Aorta (tissue), 5 donors: ENCODE data around the gene TMEM259. TPM values are rescaled to one million over a fixed set of nuclear protein-coding genes. Genes with fewer than 3 reads are reported as not detected.

Experiments
- ATAC-seq: fragments of 200-7000 bp; cut with Tn5 transposase; one replicate; pipeline ENCODE4 v1.9.1; 2022; ENCODE audit warnings: moderate library complexity; ENCODE audit not compliant: low FRiP score
- DNase-seq, 2 donors: peaks; one replicate each; pipeline ENCODE4 v3.0.0-alpha.2; 2020
- H3K27ac ChIP-seq, 2 donors: one replicate each; pipeline ENCODE4 v1.5.1; 2013; ENCODE audit warnings: low read length in 2 of 2, mild to moderate bottlenecking in 2 of 2, moderate library complexity in 2 of 2, control low read depth in 1 of 2, inconsistent platforms in 1 of 2, low read depth in 1 of 2
- H3K27me3 ChIP-seq, 2 donors: one replicate each; pipeline ENCODE4 v1.6.1; 2013; ENCODE audit warnings: control low read depth in 1 of 2, low read length in 1 of 2, mild to moderate bottlenecking in 1 of 2, moderate library complexity in 1 of 2; ENCODE audit not compliant: insufficient read depth in 2 of 2, control insufficient read depth in 1 of 2
- H3K36me3 ChIP-seq, 2 donors: one replicate each; pipeline ENCODE4 v1.6.1; 2013; ENCODE audit warnings: control low read depth in 1 of 2, low read length in 1 of 2, mild to moderate bottlenecking in 1 of 2; ENCODE audit not compliant: insufficient read depth in 2 of 2, control insufficient read depth in 1 of 2
- H3K4me1 ChIP-seq, 2 donors: one replicate each; pipeline ENCODE4 v1.6.1; 2013; ENCODE audit warnings: low read length in 2 of 2, control low read depth in 1 of 2, mild to moderate bottlenecking in 1 of 2, moderate library complexity in 1 of 2; ENCODE audit not compliant: insufficient read depth in 2 of 2, control insufficient read depth in 1 of 2
- H3K4me3 ChIP-seq, 2 donors: one replicate each; pipeline ENCODE4 v1.5.1; 2013; ENCODE audit warnings: low read length in 2 of 2, control low read depth in 1 of 2, mild to moderate bottlenecking in 1 of 2
- H3K9me3 ChIP-seq: one replicate; pipeline ENCODE4 v1.6.1; 2013; ENCODE audit warnings: mild to moderate bottlenecking, low read length; ENCODE audit not compliant: control insufficient read depth
- WGBS, 2 donors: extraction: QIAGEN DNeasy Blood & Tissue Kit; methylation state at CpG; one replicate each; pipeline ENCODE4 v1.1.7; 2013; 5-methylcytosine and 5-hydroxymethylcytosine counted together
- intact Hi-C, 2 donors: fragments of 100-400 bp; cut with DNase I; formaldehyde crosslinking; loops; one replicate each; pipeline versions ENCODE4 v1.14.2 to v1.15.0; 2022
- polyA plus RNA-seq, 2 donors: library from polyadenylated mRNA; stranded (reverse); fragments of 200-250 nt; gene quantifications; one replicate each; pipeline ENCODE4 v1.2.3, GENCODE V29; 2013
- total RNA-seq, 2 donors: library from RNA; stranded (reverse); fragmentation: NEBNext Ultra II Directional; extraction: Animal tissue kit (Norgen Biotek cat#: 25700); gene quantifications; one replicate each; pipeline ENCODE4 v1.2.1, GENCODE V29; 2021
- donor health status: healthy with polysubstance abuse.
- donor health status: Bipolar disorder and iron deficiency.
- donor health status: DM: no; HTN: no; CAD: no.
- donor health status: DM: no; HTN: no; CAD: no.
- donor health status: DM: yes; HTN: yes; CAD: no.

The TMEM259 gene
- total and polyA plus RNA-seq, 4 donors, result 50.1 to 434 (median 130) TPM

DNA sequence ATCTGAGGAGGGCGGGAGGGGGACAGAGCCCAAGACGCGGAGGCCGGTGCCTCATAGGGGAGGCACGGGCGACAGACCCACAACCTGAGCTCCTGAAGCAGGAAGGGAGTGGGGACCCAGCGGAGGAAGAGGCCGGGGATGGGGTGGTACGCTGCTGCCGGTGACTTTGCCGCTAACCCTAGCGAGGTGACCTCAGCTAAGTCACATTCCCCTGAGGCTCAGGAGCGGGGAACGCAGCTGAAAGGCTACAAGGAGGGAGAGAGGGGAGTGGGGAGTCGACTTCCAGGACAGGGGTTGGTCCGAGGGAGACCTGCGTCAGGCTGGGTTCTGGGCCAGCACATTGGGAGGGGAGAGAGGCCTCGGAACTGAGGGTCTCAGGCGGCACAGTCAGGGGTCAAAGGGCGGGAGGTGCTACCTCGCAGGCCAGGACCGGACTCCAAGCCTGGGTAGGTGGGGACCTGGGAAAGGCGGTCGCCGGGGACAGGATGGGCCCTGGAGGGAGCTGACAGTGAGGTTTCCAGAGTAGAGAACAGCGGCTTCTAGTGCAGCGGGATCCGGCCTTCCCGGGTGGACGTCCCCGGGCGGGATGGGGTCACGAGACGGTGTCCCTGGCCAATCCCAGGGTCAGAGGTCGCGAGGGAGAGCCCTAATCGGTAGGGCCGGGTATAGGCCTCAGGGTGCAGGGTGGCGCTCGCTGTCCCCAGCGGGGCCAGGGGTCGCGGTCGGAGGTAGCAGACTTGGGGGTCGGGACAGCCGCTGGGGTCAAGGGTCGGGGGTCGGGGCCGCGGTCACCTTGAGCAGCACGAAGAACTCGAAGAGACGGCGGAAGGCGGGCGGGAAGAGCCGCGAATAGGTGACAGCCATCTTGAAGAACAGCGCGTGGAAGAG, 699 bp downstream of the TMEM259 start:
- 2 to 3% methylated on average over 59 to 60 of the region's 60 CpGs for WGBS, 2 donors
- intact Hi-C loops, result loop anchor here in 1 of 2 donors (2.0 kb wide), 1 partner anchor 83 kb away; the partner anchor contains the start of gene GPX4

DNA sequence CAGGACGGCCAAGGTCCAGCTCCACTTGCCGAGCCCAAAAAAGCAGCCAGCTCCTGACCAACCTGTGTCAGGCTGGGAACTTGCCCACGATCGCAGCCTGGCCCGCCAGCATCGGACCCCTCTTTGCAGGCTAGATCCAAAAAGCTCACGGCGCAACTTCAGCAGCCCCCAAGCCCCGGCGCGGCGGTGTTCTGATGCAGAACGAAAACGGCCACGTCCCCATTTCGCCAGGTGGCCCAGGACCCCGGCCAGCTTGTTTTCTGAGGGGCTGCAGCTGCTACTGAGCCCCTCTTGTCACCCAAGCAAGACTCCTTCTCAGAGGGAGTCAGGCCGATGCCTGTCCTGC, 1.3 kb downstream of the TMEM259 start:
- intact Hi-C loops, result no loop called here
- 64 to 65% methylated on average over 18 of the region's 18 CpGs for WGBS, 2 donors
- H3K9me3 ChIP-seq, result no peaks in the 10 kb centered on the region
- no peaks in the 10 kb centered on the region for H3K36me3 ChIP-seq
- H3K4me1 ChIP-seq, result no peaks in the 10 kb centered on the region
- ATAC-seq (no peak), DNase-seq (no peak)
- H3K4me3 ChIP-seq, result peak overlapping the region; percentile 36 to 78
- H3K27me3 ChIP-seq, result no peaks in the 10 kb centered on the region
- no peak overlapping the region for H3K27ac ChIP-seq

More for the DNA sequence above, 699 bp downstream of the TMEM259 start:
- H3K4me3 ChIP-seq, result peak overlapping the region; percentile 36 to 78
- DNase-seq (peak in 1 of 2 donors; percentile 72), ATAC-seq (no peak)
- H3K27ac ChIP-seq, result no peak overlapping the region
- H3K4me1 ChIP-seq, result no peaks in the 10 kb centered on the region
- H3K36me3 ChIP-seq, result no peaks in the 10 kb centered on the region
- no peaks in the 10 kb centered on the region for H3K9me3 ChIP-seq
- no peaks in the 10 kb centered on the region for H3K27me3 ChIP-seq

DNA sequence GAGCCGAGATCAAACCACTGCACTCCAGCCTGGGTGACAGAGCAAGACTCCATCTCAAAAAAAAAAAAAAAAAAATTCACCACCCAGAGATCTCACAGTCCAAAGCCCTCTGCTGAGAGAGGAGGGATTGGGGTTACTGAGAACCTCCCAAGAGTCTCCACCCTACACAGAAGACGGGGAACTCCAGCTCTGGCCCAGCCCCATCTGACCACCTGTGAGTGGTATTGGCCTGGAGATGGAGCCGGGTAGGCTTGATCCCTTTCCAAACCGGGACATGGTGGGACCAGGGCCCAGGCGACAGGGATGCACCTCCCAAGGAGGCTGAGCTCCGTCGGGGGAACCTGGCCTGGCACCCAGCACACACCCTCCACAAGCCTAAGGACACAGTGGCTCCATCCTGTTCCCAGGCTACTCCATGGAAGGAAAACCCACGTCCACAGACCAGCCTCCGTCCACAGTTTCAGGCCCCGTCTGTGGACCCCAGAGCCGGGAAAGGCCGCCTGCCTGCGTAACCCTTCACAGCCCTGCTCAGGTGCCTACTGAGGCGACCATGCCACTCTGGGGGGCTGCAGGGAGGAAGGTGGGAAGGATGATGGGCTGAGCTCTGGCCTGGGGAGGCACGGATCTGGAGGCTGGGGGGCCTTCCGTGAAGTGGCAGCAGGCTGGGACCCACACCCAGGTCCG, 1.8 kb downstream of the TMEM259 start:
- Histone ChIP-seq H3K4me1 (no peaks in the 10 kb centered on the region), H3K4me3 (no peak overlapping the region), H3K27me3 (no peaks in the 10 kb centered on the region), H3K36me3 (no peaks in the 10 kb centered on the region), H3K9me3 (no peaks in the 10 kb centered on the region), H3K27ac (no peak overlapping the region)
- WGBS, 2 donors, result 49 to 50% methylated on average over 17 of the region's 17 CpGs
- ATAC-seq (no peak), DNase-seq (no peak)
- intact Hi-C loops, result no loop called here

DNA sequence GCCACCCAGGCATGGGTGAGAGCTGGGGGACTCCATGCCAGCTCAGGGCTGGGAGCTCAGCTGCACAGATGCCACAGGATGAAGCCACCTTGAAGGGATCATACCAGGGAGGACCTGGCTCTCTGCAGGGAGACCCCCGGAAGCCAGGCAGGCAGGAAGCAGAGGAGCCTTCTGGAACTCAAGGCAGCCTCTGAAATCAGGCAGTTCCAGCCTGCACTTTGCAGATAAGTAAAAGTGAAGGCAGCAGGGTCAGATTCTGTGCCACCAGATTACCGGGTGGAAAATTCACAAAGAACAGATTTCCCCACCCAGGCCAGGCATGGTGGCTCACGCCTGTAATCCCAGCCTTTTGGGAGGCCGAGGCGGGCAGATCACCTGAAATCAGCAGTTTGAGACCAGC, 2.5 kb downstream of the TMEM259 start:
- H3K27me3 ChIP-seq, result no peaks in the 10 kb centered on the region
- H3K9me3 ChIP-seq, result no peaks in the 10 kb centered on the region
- WGBS, 2 donors, result 78 to 83% methylated on average over 5 of the region's 5 CpGs
- no peaks in the 10 kb centered on the region for H3K4me1 ChIP-seq
- H3K36me3 ChIP-seq, result no peaks in the 10 kb centered on the region
- DNase-seq (no peak), ATAC-seq (no peak)
- H3K27ac ChIP-seq, result no peak overlapping the region
- H3K4me3 ChIP-seq, result no peak overlapping the region
- intact Hi-C loops, result no loop called here

DNA sequence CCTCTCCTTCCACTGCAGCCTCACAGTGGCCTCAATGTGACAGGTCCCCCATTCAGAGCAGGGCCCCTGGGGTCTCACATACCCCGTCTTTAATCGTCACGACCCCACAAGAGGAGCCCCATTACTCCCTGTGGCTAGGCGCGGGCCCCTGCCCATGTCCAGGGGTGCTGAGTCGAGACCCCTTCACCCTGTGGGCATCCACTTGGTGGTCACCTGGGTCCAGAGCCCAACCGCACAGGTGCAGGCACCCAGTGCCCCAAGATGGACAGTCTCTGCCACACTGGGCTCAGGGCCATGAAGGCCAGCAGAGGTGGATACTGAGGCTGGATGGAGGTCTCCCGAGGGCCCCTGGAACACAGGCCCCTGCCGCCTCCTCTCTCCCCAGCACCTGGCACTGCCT, 3.0 kb downstream of the TMEM259 start:
- no peak overlapping the region for H3K27ac ChIP-seq
- H3K4me1 ChIP-seq, result no peaks in the 10 kb centered on the region
- DNase-seq, result no peak
- intact Hi-C loops, result no loop called here
- H3K36me3 ChIP-seq, result no peaks in the 10 kb centered on the region
- no peak overlapping the region for H3K4me3 ChIP-seq
- no peaks in the 10 kb centered on the region for H3K9me3 ChIP-seq
- 85 to 88% methylated on average over 9 of the region's 9 CpGs for WGBS, 2 donors
- no peaks in the 10 kb centered on the region for H3K27me3 ChIP-seq
- ATAC-seq, result no peak

DNA sequence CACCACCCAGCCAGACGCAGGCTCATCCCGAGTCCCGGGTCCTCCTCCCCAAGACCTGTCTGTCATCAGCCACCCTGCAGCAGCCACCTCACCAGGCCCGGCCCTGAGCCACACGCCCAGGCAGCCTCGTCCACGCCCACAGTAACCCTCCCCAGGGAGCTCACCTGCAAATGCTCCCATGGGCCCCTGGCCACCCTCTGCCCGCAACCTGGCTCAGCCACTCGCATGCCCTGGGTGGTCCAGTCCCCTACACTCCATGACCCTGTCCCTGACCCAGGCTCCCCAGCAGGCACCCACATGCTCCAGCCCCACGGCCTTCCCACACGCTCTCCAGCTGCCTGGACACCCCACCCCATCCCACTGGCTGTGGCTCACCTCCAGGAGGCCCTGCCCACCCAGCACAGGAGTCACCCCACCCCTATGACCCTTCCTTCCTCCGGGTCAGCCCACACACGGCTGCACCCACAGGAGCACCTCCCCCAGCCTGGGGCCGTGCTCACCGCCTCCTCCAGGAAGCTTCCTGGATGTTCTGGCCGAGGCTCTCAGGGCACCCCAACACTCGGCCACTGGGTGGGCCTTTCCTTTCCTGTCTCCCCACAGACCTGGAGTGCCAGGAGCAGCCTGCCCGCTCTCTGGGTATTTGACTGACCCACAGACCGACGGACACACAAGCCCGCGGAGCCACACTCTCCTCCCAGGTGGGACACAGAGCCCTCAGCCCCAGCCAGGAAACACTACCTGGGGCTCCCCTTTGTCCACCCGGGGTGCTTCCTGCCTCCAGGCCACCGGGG, 3.6 kb downstream of the TMEM259 start:
- no peaks in the 10 kb centered on the region for H3K27me3 ChIP-seq
- intact Hi-C loops, result no loop called here
- ATAC-seq (no peak), DNase-seq (no peak)
- H3K4me1 ChIP-seq, result no peaks in the 10 kb centered on the region
- H3K9me3 ChIP-seq, result no peaks in the 10 kb centered on the region
- H3K4me3 ChIP-seq, result no peak overlapping the region
- WGBS, 2 donors, result 67 to 73% methylated on average over 23 to 24 of the region's 24 CpGs
- H3K36me3 ChIP-seq, result no peaks in the 10 kb centered on the region
- H3K27ac ChIP-seq, result no peak overlapping the region

DNA sequence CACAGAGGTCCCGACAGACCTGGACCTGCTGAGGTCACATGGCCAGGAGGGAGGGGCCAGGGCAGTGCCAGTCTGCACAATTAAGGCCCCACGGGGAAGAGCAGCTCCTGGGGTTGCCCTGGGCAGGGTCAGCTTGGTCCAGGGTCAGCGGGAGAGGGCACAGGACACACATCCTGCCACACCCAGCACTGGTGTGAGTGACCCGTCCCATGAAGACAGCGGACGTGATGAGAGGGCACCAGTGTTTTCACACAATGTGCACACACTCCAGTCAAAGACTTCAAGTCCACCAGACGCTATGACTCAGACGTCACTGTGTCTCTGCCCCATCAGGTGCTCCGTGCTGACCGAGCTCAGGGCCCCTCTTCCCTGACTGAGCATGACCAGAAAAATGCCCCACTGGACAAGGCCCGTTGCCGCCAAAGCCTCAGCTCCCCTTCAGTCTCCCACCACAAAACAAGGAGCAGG, 4.2 kb downstream of the TMEM259 start:
- H3K36me3 ChIP-seq, result no peaks in the 10 kb centered on the region
- no peaks in the 10 kb centered on the region for H3K27me3 ChIP-seq
- H3K4me3 ChIP-seq, result no peak overlapping the region
- ATAC-seq, result no peak
- no peak for DNase-seq
- H3K4me1 ChIP-seq, result no peaks in the 10 kb centered on the region
- H3K27ac ChIP-seq, result no peak overlapping the region
- 39% methylated on average over 12 of the region's 12 CpGs for WGBS, 2 donors
- no peaks in the 10 kb centered on the region for H3K9me3 ChIP-seq
- intact Hi-C loops, result no loop called here

DNA sequence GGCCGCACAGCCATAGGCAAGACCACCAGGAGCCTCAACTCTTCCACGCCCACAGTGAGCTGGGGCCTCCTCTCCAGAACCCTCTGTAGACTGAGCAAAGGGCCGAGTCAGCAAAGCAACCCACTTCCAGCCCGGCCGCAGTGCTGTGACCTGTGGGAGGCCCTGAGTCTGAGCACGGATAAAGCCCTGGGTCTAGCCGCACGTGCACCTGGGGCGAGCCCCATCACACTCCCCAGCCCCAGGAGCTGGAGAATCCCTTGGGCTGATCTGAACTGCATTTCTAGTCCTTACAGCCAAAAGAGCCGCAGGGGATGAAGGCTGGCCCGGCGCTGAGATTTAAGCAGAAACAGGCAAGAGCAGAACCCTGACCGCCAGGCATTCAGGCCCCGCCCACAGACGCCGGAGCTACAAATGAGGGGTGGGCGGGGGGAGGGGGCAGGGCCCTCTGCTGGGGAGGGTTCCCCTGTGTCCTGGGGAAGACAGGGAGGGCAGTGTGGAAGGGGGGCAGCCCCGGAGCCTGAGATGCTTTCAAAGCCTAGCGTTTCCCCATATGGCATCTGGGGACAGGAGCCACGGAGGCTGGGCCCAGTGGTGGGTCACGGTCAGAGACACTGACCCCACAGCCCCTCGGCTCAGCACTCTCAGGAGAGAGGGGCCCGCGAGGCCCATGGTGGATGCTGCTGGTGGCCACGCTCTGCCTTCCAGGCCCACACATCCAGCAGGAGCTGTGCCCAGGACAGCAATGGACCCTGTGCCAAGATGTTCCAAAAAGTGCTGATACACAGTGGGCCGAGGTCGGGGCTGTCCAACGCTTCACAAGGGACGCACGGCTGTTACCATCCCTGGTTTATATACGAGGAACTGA, 4.9 kb downstream of the TMEM259 start:
- H3K27me3 ChIP-seq, result no peaks in the 10 kb centered on the region
- 46 to 52% methylated on average over 31 of the region's 31 CpGs for WGBS, 2 donors
- no peaks in the 10 kb centered on the region for H3K36me3 ChIP-seq
- no peaks in the 10 kb centered on the region for H3K9me3 ChIP-seq
- DNase-seq (no peak), ATAC-seq (no peak)
- H3K27ac ChIP-seq, result no peak overlapping the region
- H3K4me3 ChIP-seq, result no peak overlapping the region
- no peaks in the 10 kb centered on the region for H3K4me1 ChIP-seq
- intact Hi-C loops, result no loop called here
